Umbilical cord (tissue), 2 donors: ENCODE results near the gene IL18R1. TPM values are rescaled to one million over a fixed set of nuclear protein-coding genes. Genes with fewer than 3 reads are reported as not detected.
A peak's percentile ranks its signal among the peaks of the same experiment; 100 is the strongest.
"Not testable (repeated sequence)": the region's sequence is repeated elsewhere in the genome, so short reads cannot be mapped to it uniquely, and the experiment has no call there.

ENCODE experiments used
- DNase-seq: peaks from one replicate; pipeline ENCODE4 v3.0.0-alpha.2; 2015; ENCODE audit warnings: low spot score
- total RNA-seq: library from RNA; depleted of rRNA; stranded (reverse); fragments of >200 nt; gene quantifications from one replicate; pipeline ENCODE4 v1.2.3, GENCODE V29; 2014; ENCODE audit warnings: low replicate concordance; ENCODE audit not compliant: insufficient read depth

Gene IL18R1
- 6.7 TPM for total RNA-seq

GRCh38 chr2:102355526-102356380 lies at the start of gene IL18R1:
TSS of gene IL18R1 (plus strand) at chr2:102355796. CDS start at chr2:102362661, 6,865 bp downstream.
- DNase-seq: peak; percentile 84

- no peak for DNase-seq
Observed at GRCh38 chr2:102306125-102306524, 49.5 kb upstream of the IL18R1 start.

- no peak for DNase-seq
Observed at GRCh38 chr2:102310964-102311640, 44.5 kb upstream of the IL18R1 start, which contains the start of gene IL1RL1. TSS of gene IL1RL1 (plus strand) at chr2:102311563. CDS start at chr2:102338265, 26,702 bp downstream.

GRCh38 chr2:102313025-102313424 lies 42.6 kb upstream of the IL18R1 start:
- DNase-seq: no peak

GRCh38 chr2:102313471-102313870 lies 42.1 kb upstream of the IL18R1 start:
- no peak for DNase-seq

- no peak for DNase-seq
Observed at GRCh38 chr2:102313950-102314349, 41.6 kb upstream of the IL18R1 start.

- peak; percentile 43 for DNase-seq
Observed at GRCh38 chr2:102315921-102316320, 39.7 kb upstream of the IL18R1 start.

GRCh38 chr2:102317715-102318114 lies 37.9 kb upstream of the IL18R1 start:
- no peak for DNase-seq

- DNase-seq: no peak
Observed at GRCh38 chr2:102318437-102318836, 37.2 kb upstream of the IL18R1 start.

- DNase-seq: peak; percentile 76
Observed at GRCh38 chr2:102321941-102322719, 33.5 kb upstream of the IL18R1 start.

- DNase-seq: not testable (repeated sequence)
Observed at GRCh38 chr2:102324914-102325313, 30.7 kb upstream of the IL18R1 start.

GRCh38 chr2:102331311-102331980 lies 24.1 kb upstream of the IL18R1 start:
- no peak for DNase-seq

- DNase-seq: peak; percentile 58
Observed at GRCh38 chr2:102334486-102334885, 21.1 kb upstream of the IL18R1 start.

- DNase-seq: peak; percentile 94
Observed at GRCh38 chr2:102335871-102336366, 19.7 kb upstream of the IL18R1 start.

GRCh38 chr2:102336502-102336945 lies 19.1 kb upstream of the IL18R1 start:
- peak; percentile 70 for DNase-seq

GRCh38 chr2:102337012-102337411 lies 18.6 kb upstream of the IL18R1 start:
- DNase-seq: peak; percentile 19

- peak; percentile 26 for DNase-seq
Observed at GRCh38 chr2:102337481-102338386, 17.9 kb upstream of the IL18R1 start.

GRCh38 chr2:102340778-102341177 lies 14.8 kb upstream of the IL18R1 start:
- no peak for DNase-seq

GRCh38 chr2:102342888-102343287 lies 12.7 kb upstream of the IL18R1 start:
- DNase-seq: peak; percentile 57

GRCh38 chr2:102344397-102344796 lies 11.2 kb upstream of the IL18R1 start:
- DNase-seq: no peak
